HG03460 (cell line): ENCODE results near the gene ERBB2.
"Not testable (repeated sequence)": the region's sequence is repeated elsewhere in the genome, so short reads cannot be mapped to it uniquely, and the experiment has no call there.

Experiments used
- ATAC-seq: cut with Tn5 transposase; IDR thresholded peaks from one replicate; pipeline ENCODE4 v1.9.1; 2021; ENCODE audit not compliant: unreplicated experiment

Gene ERBB2

DNA sequence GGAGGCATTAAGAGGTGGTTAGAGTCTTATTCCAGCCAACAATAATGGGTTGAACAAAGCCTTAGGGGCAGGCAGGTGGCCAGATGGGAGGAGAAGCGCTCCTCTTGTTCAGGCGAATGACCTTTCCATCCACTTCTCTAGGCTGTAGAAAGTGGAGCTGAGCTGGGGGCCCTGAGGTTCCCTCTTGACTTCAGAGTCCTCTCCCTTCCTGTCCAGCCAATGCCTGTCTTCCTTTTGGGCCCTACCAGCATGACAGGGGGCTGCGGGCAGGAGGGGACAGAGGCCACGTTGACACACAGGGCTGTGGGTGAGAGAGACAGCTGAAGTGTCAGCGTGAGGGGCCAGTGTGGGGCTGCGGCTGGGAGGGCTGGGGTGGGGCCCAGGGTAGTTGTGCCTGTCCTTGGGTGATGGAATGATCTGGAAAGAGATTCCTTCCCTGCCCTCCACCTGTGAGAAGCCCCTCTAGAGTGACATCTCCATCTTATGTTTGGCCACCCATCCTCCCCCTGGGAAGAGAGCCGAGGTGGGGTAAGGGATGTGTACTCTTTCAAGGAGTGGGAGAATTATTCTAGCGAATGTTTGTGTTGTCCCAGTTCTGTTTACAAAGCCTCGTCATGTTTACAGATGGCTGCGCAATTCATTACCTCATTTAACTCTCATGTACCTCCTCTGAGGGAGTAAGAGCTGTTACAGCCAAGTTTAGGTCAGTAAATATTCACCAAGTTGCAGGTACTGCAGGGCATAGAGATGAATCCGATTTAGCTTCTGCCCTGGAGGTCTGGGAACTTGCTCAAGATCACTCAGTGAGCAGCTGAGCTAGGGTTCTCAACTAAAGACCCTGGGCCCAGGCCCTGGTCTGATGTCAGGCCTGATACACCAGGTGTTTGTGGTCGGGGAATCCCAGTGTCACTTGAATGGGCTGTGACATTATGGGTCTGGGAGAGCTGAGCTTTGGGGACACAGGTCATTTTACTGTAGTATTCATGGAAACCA is 3.3 kb downstream of the ERBB2 start:
- ATAC-seq: no peak

DNA sequence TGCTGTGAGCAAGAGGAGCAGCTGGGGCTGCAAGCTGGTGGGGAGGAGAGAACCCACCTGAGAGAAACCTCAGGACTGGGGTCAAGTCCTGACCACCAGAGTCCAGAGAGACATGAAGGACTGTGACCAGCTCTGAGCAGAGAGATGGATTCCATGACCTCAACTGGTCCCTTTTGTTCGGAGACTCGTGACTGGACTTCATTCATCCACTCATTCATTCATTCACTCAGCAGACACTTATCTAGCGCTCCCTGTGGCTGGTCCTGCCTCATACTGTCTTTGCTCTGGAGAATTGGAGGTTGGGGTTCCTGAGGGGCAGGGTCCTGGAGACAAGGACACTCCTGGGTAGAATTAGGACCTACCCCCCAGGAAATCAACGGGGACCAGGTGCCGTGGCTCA is 4.0 kb downstream of the ERBB2 start:
- no peak for ATAC-seq

DNA sequence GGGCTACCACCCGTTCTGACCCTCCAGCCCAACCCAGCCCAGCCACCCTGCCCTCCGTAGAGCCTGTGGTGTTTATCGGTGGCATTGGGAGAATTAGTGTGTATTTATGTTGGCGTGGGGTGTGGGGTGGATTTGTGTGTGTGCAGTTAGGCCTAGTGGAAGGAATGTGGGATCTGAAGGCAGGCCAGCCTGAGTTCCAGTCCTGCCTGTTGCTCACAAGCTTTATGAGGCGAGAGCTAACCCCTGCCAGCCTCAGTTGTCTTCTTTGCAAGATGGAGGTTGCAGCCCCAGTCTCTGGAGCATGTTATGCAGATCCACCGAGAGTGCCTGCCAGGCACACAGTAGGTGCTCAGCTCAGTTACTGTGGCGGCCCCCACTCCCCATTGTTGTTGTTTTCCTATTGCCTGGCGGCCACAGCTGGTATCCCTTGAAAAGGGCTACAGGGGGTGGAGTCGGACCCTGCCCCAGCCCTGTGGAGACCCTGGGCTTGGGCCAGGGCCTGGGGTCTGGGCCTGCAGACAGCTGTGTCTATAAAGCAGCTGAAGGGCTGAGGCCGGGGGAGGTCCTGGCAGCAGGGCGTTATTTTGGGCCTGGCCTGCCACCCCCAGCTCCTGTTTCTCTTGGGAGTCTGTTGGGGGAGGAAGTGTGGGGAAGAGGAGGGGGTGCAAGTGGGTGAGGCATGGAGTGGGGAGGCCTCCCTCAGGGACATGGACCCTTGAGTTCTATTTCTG is 5.1 kb downstream of the ERBB2 start:
- no peak for ATAC-seq

DNA sequence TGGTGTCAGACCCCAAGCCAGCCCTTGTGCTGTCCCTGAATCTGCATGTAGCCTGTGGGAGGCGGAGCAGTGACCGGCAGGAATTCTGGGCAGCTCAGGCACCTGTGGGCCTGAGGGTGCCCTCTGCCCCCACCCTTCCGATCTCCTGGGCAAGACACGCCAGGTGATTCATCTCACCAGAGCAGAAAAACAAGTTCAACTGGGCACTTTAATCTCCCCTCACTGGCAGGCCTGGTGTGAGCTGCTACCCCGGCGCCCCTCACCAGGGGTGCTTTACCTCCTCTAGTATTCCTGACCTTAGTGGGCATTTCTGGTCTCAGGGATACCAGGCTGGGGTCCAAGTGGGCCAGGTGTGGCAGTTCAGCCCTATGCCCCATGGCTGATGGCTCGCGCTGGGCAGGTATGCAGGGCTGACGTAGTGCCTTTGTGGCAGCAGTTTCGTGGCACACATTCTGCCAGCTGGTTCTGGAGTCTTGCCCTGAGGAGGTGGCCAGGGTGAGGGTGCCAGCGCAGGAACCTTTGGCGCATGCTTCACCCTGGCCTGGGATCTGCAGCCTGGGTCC is 6.0 kb downstream of the ERBB2 start:
- no peak for ATAC-seq

DNA sequence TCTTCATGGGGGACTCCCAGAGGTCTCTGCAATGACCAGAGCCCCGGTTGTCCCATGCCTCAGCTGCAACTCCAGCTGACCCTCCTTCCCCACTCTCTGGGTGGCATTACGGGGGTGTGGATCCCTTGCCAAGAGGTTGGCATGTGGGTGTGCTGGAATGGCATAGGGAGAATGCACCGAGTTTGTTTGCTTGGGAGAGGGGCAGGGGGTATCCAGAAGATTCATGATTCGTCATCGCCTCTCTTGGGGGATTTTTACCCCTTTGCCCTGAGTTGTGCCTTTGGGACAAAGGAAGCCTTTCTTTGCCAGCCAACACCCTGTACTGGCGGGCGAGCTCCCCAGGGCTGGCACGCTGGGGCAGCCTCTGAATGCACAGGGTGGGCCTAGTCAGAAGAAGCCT is 6.5 kb downstream of the ERBB2 start:
- ATAC-seq: no peak

DNA sequence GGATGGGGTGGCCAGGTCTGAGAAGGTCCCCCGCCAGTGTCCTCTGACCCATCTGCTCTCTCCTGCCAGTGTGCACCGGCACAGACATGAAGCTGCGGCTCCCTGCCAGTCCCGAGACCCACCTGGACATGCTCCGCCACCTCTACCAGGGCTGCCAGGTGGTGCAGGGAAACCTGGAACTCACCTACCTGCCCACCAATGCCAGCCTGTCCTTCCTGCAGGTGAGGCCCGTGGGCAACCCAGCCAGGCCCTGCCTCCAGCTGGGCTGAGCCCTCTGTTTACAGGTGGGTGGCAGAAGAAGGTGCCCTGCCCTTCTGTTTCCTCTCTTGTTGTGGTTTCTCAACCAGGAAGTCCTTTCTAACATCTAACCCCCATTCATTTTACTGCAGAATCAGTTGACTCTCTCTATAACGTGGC is 7.1 kb downstream of the ERBB2 start:
- ATAC-seq: no peak

DNA sequence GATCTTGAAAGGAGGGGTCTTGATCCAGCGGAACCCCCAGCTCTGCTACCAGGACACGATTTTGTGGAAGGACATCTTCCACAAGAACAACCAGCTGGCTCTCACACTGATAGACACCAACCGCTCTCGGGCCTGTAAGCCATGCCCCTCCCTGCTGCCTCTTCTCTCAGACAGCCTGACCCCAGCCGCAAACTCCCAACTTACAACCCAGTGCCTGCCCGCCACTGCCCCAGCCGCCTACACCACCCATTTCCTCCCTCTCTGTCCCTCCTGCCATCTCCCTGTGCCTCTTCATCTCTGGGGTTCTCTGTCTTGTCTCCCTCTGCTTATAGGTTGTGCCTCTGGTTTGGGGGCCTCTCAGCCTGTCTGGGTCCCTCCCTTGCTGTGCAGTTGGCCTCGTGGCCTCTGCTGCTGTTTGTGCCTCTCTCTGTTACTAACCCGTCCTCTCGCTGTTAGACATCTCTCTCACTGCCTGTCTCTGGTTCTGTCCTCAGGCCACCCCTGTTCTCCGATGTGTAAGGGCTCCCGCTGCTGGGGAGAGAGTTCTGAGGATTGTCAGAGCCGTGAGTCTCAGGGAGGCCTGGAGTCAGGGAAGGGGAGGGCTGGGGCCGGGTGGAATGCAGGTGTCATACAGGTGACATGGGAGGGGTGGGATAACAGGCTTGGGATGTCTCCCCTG is 9.6 kb downstream of the ERBB2 start:
- ATAC-seq: no peak

DNA sequence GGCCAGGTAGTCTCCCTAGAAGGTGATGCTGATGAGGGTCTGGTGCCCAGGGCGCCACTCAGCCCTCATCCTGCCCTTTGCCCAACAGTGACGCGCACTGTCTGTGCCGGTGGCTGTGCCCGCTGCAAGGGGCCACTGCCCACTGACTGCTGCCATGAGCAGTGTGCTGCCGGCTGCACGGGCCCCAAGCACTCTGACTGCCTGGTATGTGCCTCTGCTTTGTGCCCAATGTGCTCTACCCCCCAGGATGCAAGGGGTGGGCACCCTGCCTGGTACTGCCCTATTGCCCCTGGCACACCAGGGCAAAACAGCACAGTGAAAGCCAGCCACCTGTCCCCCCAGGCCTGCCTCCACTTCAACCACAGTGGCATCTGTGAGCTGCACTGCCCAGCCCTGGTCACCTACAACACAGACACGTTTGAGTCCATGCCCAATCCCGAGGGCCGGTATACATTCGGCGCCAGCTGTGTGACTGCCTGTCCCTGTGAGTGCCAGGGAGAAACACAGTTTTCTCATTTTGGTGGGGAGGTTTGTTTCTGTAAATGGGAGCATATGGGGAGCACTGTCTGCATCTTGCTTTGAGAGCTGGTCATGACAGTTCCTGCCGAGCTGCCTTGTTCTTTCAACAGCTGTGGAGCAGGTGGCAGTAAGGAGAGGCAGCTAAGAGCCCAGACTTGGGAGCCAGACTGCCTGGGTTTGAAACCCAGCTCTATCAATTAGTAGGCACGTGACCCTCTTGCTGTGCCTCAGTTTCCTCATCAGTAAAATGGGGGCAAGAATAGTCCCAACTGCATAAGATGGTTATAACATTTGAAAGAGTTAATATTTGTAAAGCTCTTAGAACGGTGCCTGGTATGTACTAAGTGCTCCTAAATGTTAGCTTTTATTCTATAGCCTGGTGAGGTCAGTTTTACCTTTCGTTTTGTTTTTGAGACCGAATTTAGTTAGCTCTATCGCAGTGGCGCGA is 10.4 kb downstream of the ERBB2 start:
- no peak for ATAC-seq

DNA sequence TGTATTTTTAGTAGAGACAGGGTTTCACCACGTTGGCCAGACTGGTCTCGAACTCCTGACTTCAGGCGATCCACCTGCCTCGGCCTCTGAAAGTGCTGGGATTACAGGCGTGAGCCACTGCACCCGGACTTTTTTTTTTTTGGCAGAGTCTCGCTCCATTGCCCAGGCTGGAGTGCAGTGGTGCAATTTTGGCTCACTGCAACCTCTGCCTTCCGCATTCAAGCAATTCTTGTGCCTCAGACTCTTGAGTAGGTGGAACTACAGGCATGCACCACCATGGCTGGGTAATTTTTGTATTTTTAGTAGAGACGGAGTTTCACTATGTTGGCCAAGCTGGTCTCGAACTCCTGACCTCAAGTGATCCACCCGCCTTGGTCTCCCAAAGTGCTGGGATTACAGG is 11.2 kb downstream of the ERBB2 start:
- ATAC-seq: not testable (repeated sequence)

DNA sequence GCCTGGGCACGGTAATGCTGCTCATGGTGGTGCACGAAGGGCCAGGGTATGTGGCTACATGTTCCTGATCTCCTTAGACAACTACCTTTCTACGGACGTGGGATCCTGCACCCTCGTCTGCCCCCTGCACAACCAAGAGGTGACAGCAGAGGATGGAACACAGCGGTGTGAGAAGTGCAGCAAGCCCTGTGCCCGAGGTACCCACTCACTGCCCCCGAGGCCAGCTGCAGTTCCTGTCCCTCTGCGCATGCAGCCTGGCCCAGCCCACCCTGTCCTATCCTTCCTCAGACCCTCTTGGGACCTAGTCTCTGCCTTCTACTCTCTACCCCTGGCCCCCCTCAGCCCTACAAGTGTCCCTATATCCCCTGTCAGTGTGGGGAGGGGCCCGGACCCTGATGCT is 12.0 kb downstream of the ERBB2 start:
- ATAC-seq: no peak

DNA sequence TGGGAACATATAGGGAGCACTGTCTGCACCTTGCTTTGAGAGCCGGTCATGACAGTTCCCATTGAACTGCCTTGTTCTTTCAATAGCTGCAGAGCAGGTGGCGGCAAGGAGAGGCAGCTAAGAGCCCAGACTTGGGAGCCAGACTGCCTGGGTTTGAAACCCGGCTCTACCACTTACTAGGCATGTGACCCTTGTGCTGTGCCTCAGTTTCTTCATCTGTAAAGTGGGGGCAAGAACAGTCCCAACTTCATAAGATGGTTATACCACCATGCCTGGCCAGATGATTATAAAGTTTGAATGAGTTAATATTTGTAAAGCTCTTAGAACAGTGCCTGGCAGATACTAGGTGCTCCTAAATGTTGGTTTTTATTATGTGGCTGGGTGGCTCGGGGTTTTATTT is 14.4 kb downstream of the ERBB2 start:
- no peak for ATAC-seq

DNA sequence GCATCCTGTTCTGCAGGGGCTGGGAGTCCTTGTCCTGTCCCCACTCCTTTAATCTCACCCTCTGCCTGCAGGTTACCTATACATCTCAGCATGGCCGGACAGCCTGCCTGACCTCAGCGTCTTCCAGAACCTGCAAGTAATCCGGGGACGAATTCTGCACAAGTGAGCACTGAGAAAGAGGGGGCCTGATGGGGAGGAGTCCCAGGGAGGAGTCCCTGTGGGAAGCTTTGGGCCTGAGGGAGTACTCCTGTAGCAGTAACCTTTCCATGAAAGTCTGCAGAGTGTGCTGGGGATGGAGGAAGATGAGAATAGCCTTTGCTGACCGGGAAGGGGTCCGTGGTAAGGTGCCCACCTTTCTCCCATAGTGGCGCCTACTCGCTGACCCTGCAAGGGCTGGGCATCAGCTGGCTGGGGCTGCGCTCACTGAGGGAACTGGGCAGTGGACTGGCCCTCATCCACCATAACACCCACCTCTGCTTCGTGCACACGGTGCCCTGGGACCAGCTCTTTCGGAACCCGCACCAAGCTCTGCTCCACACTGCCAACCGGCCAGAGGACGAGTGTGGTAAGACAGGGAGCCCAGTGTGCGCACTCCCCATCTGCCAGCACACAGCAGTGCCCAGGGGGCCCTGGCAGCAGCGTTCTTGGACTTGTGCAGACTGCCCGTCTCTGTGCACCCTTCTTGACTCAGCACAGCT is 15.7 kb downstream of the ERBB2 start:
- ATAC-seq: no peak

DNA sequence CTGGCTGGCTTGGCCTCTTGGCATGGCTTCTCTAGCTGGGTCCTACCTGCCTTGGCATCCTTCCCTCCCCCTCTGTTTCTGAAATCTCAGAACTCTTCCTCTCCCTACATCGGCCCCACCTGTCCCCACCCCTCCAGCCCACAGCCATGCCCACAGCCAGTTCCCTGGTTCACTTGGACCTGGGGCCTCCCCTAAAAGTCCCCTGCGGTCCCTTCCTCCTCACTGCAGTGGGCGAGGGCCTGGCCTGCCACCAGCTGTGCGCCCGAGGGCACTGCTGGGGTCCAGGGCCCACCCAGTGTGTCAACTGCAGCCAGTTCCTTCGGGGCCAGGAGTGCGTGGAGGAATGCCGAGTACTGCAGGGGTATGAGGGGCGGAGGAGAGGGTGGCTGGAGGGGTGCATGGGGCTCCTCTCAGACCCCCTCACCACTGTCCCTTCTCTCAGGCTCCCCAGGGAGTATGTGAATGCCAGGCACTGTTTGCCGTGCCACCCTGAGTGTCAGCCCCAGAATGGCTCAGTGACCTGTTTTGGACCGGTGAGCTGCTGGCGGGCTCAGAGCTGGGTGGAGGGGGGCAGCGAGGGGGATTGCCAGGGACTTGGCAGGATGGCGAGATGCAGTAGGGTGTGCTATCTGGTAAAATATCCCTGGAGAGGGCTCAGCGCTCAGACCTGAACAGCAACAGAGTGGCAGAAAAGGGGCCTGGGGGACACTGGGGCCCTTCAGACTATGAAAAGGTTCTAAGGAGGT is 16.4 kb downstream of the ERBB2 start:
- ATAC-seq: no peak

DNA sequence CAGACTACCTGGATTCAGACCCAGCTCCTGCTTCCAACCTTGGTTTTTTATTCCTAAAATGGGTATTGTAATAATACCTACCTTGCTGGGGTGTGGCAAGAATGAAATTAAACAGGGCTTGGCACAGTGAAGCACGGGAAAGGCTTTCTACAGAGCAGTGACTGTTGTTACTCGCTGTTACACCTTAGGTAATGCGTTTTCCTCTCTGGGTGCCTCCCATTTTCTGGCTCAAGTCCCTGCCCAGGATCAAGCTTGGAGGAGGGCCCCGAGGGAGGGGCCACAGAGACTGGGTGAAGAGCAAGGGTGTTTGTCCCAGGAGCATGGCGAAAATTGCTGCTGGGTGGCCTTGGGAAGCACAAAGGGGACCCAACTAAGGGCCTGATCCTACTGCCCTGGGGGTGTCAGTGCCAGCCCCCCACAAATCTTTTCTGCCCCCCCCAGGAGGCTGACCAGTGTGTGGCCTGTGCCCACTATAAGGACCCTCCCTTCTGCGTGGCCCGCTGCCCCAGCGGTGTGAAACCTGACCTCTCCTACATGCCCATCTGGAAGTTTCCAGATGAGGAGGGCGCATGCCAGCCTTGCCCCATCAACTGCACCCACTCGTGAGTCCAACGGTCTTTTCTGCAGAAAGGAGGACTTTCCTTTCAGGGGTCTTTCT is 17.1 kb downstream of the ERBB2 start:
- no peak for ATAC-seq

DNA sequence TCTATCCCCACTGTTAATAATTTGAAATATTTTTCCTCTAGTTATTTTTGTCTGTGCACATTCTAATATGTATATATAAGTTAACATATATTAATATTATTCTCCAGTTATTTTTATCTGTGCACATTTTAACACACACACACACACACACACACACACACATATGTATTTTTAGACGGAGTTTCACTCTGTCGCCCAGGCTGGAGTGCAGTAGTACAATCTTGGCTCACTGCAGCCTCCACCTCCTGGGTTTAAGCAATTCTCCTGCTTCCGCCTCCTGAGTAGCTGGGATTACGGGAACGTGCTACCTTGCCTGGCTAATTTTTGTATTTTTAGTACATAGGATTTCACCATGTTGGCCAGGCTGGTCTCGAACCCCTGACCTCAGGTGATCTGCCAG is 17.8 kb downstream of the ERBB2 start:
- no peak for ATAC-seq

DNA sequence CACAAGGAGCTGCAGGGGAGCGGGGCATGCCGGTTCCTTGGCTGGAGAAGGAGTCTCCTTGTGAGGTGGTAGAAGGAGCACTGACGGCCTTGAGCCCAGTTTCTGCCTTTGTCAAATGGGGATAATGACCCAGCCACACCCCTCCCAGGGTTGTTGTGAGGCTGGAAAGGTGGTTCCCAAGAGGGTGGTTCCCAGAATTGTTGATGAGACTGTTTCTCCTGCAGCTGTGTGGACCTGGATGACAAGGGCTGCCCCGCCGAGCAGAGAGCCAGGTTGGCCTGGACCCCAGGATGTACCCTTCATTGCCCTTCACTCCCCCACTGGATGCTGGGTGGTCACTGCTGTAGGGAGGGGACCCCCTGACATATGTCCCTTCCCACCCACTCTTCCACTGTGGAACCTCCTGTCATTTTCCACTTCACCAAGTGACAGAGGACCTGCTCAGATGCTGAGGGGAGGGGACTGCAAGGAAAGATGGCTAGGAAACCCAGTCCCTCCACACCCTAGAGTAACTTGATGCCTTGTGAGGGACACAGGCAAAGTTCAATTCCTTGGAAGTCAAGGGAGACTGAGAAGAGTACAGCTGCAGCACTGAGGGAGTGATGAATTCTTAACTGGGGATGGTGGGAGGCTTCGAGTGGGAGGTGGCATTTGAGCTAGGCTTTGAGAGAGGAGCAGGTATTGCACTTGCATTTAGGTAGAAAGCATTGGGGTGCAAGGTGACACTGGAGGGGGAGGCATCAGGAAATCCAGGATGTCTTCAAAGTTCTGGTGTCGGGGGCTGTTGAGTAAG is 19.9 kb downstream of the ERBB2 start:
- ATAC-seq: no peak

DNA sequence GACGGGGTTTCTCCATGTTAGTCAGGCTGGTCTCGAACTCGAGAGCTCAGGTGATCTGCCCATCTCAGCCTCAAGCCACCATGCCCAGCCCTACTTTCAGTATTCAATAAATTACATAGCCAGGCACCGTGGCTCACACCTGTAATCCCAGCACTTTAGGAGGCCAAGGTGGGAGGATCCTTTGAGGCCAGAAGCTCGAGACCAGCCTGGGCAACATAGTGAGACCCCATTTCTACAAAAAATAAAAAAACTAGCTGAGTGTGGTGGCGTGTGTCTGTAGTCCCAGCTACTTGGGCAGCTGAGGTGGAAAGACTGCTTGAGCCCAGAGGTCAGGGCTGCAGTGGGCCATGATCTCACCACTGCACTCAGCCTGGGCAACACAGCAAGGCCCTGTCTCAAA is 22.2 kb downstream of the ERBB2 start:
- no peak for ATAC-seq
